Measurements from ENCODE around the gene CALHM5. TPM values are rescaled to one million over a fixed set of nuclear protein-coding genes. Genes with fewer than 3 reads are reported as not detected.

CALHM5 gene
- total RNA-seq, 1 donor from 2014 or later, result 1.8 TPM

- no peak for DNase-seq (ENCODE audit: low spot score)
Measured at GRCh38 chr6:116547358-116547757, 35.9 kb downstream of the CALHM5 start.

- DNase-seq (ENCODE audit: low spot score), result no peak
Measured at GRCh38 chr6:116550796-116551195, 39.4 kb downstream of the CALHM5 start.

GRCh38 chr6:116553451-116553850, 42.0 kb downstream of the CALHM5 start, which contains the start of gene CALHM4:
CALHM4 (plus strand) TSS chr6:116553751; CDS start chr6:116553794, 43 bp downstream.
- DNase-seq (ENCODE audit: low spot score), result no peak

- no peak for DNase-seq (ENCODE audit: low spot score)
Measured at GRCh38 chr6:116556065-116556464, 44.6 kb downstream of the CALHM5 start.

GRCh38 chr6:116556814-116557415, 45.5 kb downstream of the CALHM5 start:
- DNase-seq (ENCODE audit: low spot score), result no peak

GRCh38 chr6:116557893-116558292, 46.5 kb downstream of the CALHM5 start:
- DNase-seq (ENCODE audit: low spot score), result peak; percentile 44

- no peak for DNase-seq (ENCODE audit: low spot score)
Measured at GRCh38 chr6:116560130-116560529, 48.7 kb downstream of the CALHM5 start.

- DNase-seq (ENCODE audit: low spot score), result peak; percentile 77
Measured at GRCh38 chr6:116561377-116562018, 50.1 kb downstream of the CALHM5 start.

GRCh38 chr6:116562019-116562403, 50.6 kb downstream of the CALHM5 start:
- DNase-seq (ENCODE audit: low spot score), result no peak

- DNase-seq (ENCODE audit: low spot score), result no peak
Measured at GRCh38 chr6:116562614-116563013, 51.2 kb downstream of the CALHM5 start.

GRCh38 chr6:116563830-116564229, 52.4 kb downstream of the CALHM5 start:
- no peak for DNase-seq (ENCODE audit: low spot score)

- no peak for DNase-seq (ENCODE audit: low spot score)
Measured at GRCh38 chr6:116564311-116564710, 52.9 kb downstream of the CALHM5 start.

GRCh38 chr6:116564921-116565872, 53.8 kb downstream of the CALHM5 start:
- peak; percentile 14 for DNase-seq (ENCODE audit: low spot score)

GRCh38 chr6:116568111-116568510, 56.7 kb downstream of the CALHM5 start:
- DNase-seq (ENCODE audit: low spot score), result no peak

GRCh38 chr6:116568821-116569755, 57.6 kb downstream of the CALHM5 start:
- DNase-seq (ENCODE audit: low spot score), result no peak

- DNase-seq (ENCODE audit: low spot score), result peak; percentile 99
Measured at GRCh38 chr6:116570856-116571682, 59.6 kb downstream of the CALHM5 start, which contains the start of gene RWDD1. RWDD1 (plus strand) TSS chr6:116571504; CDS start chr6:116571583, 79 bp downstream.

- DNase-seq (ENCODE audit: low spot score), result no peak
Measured at GRCh38 chr6:116571683-116572000, 60.2 kb downstream of the CALHM5 start.

- no peak for DNase-seq (ENCODE audit: low spot score)
Measured at GRCh38 chr6:116572162-116572561, 60.7 kb downstream of the CALHM5 start.

Measured in mucosa of gallbladder (tissue), 1 donor.